Fibroblast of villous mesenchyme (primary cell): ENCODE results near the gene COL4A2. TPM values are rescaled to one million over a fixed set of nuclear protein-coding genes. Genes with fewer than 3 reads are reported as not detected.

ENCODE experiments used
- DNase-seq: peaks from one replicate; pipeline ENCODE4 v3.0.0-alpha.2; 2010; ENCODE audit warnings: low read depth
- H3K4me3 ChIP-seq: 2 replicates; pipeline ENCODE4 v1.5.1; 2011; ENCODE audit warnings: low read depth, mild to moderate bottlenecking, low read length
- total RNA-seq: library from RNA; depleted of rRNA; stranded (reverse); fragments of >200 nt; gene quantifications from 2 replicates; pipeline ENCODE4 v1.2.3, GENCODE V29; 2012
- TF ChIP-seq, protein P1 (sequence below): IDR thresholded peaks from 2 replicates; pipeline ENCODE4 v1.5.1; 2012; ENCODE audit warnings: low read depth, mild to moderate bottlenecking, low read length; ENCODE audit not compliant: insufficient read depth

The COL4A2 gene
- total RNA-seq, 1 donor, result 756 TPM

DNA sequence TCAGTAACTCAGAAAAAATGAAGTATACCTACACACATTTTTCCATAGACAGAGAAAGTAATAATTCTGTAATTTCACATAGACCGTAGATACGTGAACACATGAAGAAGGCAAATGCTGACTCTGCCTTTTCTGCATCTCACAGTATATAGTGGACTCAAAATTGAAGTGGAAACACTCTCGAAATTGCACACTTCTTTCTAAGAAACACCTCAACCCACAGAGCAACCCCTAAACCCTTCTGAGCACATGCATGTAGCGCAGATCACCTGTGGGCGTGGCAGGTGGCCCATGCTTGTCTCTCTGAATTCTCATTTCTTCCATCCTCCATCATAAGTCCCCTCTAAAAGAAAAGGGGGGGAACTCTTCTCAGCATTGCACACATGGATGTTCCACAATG, 34.9 kb upstream of the COL4A2 start:
- no peak for DNase-seq
- H3K4me3 ChIP-seq, result no peak overlapping the region
- TF ChIP-seq, protein P1, sequence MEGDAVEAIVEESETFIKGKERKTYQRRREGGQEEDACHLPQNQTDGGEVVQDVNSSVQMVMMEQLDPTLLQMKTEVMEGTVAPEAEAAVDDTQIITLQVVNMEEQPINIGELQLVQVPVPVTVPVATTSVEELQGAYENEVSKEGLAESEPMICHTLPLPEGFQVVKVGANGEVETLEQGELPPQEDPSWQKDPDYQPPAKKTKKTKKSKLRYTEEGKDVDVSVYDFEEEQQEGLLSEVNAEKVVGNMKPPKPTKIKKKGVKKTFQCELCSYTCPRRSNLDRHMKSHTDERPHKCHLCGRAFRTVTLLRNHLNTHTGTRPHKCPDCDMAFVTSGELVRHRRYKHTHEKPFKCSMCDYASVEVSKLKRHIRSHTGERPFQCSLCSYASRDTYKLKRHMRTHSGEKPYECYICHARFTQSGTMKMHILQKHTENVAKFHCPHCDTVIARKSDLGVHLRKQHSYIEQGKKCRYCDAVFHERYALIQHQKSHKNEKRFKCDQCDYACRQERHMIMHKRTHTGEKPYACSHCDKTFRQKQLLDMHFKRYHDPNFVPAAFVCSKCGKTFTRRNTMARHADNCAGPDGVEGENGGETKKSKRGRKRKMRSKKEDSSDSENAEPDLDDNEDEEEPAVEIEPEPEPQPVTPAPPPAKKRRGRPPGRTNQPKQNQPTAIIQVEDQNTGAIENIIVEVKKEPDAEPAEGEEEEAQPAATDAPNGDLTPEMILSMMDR, result no peak

DNA sequence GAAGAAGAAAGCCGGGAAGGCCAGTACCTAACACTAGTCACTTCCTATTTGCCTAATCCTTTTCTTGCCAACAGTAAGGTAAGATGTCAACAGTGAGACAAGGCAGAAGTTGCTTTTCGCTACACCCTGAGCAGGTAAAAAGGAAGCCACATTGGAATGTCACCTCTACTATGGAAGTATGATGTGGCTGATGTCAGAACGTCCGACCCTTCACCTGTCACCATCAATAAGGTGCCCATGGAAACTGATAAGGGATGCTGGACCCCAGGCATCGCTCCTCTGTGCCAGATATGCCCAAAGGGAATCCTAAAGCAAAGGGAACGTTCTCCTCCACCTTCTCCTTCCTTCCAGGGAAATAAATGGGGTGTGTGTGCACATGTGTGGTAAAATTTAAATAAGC, 34.4 kb upstream of the COL4A2 start:
- no peak for DNase-seq
- H3K4me3 ChIP-seq, result no peak overlapping the region
- TF ChIP-seq, protein P1, result no peak

DNA sequence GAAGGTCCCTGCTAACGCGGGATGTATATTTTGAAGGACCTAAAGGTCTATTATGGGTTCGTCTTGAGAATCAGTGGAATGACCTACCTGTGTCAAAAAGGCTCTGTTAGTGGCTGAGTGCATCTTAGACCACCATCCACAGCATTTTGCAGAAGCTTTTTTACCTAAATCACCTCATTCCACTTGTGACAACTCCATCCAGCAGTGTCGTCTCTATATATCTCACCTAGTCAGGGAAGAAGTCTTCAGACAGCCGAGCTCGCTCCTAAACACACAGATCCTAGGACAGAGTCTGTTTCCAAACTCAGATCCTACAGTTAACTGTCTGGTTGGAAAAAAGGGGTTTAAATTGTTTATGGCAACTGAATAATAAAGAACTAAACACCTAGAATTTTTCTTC, 33.8 kb upstream of the COL4A2 start:
- TF ChIP-seq, protein P1, result no peak
- no peak for DNase-seq
- H3K4me3 ChIP-seq, result no peak overlapping the region

DNA sequence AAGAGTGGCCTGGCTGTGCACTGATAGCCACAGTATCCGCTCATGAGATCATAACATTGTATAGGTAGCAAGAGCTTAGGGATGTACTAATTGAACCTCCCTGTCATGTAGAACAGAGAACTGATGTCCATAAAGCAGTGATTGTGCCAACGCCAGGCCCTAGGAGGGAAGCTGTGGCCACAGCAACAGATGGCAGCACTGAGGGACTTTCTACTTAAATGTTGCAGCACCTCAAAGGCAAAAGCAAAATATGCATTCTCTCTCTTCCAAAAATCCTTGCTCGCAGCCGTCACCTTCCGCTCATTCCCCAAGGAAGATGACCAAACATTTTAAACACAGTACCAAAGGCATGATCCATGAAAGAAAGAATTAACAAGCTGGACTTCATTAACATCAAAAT, 32.4 kb upstream of the COL4A2 start:
- no peak overlapping the region for H3K4me3 ChIP-seq
- no peak for DNase-seq
- TF ChIP-seq, protein P1, result peak; percentile 34

DNA sequence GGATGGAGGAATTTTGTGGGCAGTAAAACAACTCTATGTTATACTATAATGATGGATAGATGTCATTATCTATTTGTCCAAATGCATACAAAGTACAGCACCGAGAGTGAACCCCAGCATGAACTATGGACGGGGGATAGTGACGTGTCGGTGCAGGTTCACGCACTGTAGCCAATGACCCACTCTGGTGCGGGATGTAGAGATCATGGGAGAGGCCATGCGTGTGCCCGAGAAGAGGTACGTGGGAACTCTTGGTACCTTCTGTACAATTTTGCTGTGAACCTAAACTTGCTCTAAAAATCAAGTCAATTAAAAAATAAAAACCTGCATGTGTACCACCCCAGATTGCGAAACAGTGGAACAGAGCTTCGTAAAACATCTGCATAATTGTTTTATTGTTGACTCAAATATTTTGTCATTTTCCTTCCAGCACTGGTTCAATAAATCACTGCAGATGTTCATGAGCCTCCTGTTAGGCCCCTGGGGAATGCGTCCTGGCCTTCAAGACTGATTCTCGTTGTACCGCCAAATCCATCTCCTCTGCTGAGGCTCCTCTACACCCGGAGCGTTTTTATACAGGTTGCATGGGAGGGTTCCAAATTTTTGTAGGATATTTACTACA, 31.0 kb upstream of the COL4A2 start:
- DNase-seq, result peak; percentile 69
- TF ChIP-seq, protein P1, result no peak
- no peak overlapping the region for H3K4me3 ChIP-seq

DNA sequence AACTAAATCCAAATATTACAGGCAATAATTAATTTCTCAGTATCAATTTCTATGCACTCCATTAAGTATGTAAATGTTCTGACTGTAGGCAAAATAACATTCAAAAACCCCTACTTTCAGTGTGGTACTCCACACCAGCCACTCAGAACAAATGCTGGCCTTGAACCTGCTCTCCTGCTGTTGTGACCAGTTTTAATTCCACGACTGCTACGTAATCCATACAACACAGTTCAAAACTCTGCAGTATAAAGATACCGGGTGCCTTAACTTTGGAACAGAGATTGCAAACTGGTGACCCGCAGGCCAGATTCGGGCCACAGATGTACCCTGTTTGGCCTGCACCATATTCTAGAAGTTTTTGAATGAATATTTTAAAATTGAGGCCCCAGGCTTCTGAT, 30.5 kb upstream of the COL4A2 start:
- no peak for DNase-seq
- H3K4me3 ChIP-seq, result no peak overlapping the region
- TF ChIP-seq, protein P1, result no peak
